H1 (cell line): ENCODE results near the gene KCTD7. TPM values are rescaled to one million over a fixed set of nuclear protein-coding genes. Genes with fewer than 3 reads are reported as not detected.

ENCODE experiments used
- CTCF ChIA-PET: fragments of 300-600 bp; sonication (Branson Sonifier 250); formaldehyde crosslinking; loops from one replicate; lab custom pipeline; 2021; ENCODE audit not compliant: partially characterized antibody; lab: Charles Lee
- POLR2A ChIA-PET: fragments of 300-600 bp; sonication (Branson Sonifier 250); formaldehyde crosslinking; loops from one replicate; lab custom pipeline; 2021; ENCODE audit warnings: inconsistent platforms; ENCODE audit not compliant: partially characterized antibody; lab: Charles Lee
- DNase-seq, 2 experiments: peaks; one replicate each; pipeline versions ENCODE4 v3.0.0 to v3.0.0-alpha.2; 2010 to 2022; ENCODE audit warnings: low spot score in 2 of 2, low read depth in 1 of 2, mixed read lengths in 1 of 2
- FAIRE-seq: peaks from 2 replicates; lab custom pipeline; 2011; peaks lifted over from hg19 to GRCh38; lab: Jason Lieb, UNC
- H2AFZ ChIP-seq: 2 replicates; pipeline ENCODE4 v1.8.1; 2012; ENCODE audit warnings: low read length, inconsistent platforms
- H2AK5ac ChIP-seq: 2 replicates; pipeline ENCODE4 v1.6.1; 2013; ENCODE audit warnings: low read depth, low read length
- H2BK120ac ChIP-seq: replicated peaks from 2 replicates; pipeline ENCODE3; 2013; ENCODE audit warnings: low read depth, low read length, inconsistent platforms
- H2BK12ac ChIP-seq: 2 replicates; pipeline ENCODE4 v1.6.1; 2013; ENCODE audit warnings: low read depth, low read length
- H2BK15ac ChIP-seq: 2 replicates; pipeline ENCODE4 v1.6.1; 2013; ENCODE audit warnings: low read length
- H2BK20ac ChIP-seq: 2 replicates; pipeline ENCODE4 v1.6.1; 2013; ENCODE audit warnings: low read length
- H2BK5ac ChIP-seq: 2 replicates; pipeline ENCODE4 v1.6.1; 2013; ENCODE audit warnings: low read depth, low read length
- H3K14ac ChIP-seq: 2 replicates; pipeline ENCODE4 v1.6.1; 2013; ENCODE audit warnings: inconsistent platforms; ENCODE audit not compliant: insufficient read length
- H3K18ac ChIP-seq: 2 replicates; pipeline ENCODE4 v1.6.1; 2013; ENCODE audit warnings: low read length; ENCODE audit errors: extremely low read depth
- H3K23ac ChIP-seq: 2 replicates; pipeline ENCODE4 v1.6.1; 2013; ENCODE audit warnings: inconsistent platforms; ENCODE audit not compliant: insufficient read length
- H3K23me2 ChIP-seq: 2 replicates; pipeline ENCODE4 v1.6.1; 2013; ENCODE audit warnings: low read depth, low read length
- H3K27ac ChIP-seq: 2 replicates; pipeline ENCODE4 v1.6.1; 2011; ENCODE audit warnings: low read depth, low read length, inconsistent platforms
- H3K27me3 ChIP-seq, 4 experiments: replicated peaks in 1 of 4; 1 replicate in 1 of 4; 2 replicates in 3 of 4; pipeline versions ENCODE4 v1.6.1 to v1.8.1; 2011 to 2013; ENCODE audit warnings: low read length in 3 of 4, mild to moderate bottlenecking in 3 of 4, inconsistent platforms in 2 of 4, mixed read lengths in 2 of 4, moderate library complexity in 1 of 4; ENCODE audit not compliant: control insufficient read depth in 3 of 4, insufficient read depth in 3 of 4; ENCODE audit errors: extremely low read depth in 1 of 4
- H3K36me3 ChIP-seq, 4 experiments: 2 replicates each; pipeline versions ENCODE4 v1.6.1 to v1.8.1; 2011 to 2013; ENCODE audit warnings: mild to moderate bottlenecking in 4 of 4, low read length in 3 of 4, moderate library complexity in 2 of 4, control low read depth in 1 of 4, inconsistent platforms in 1 of 4; ENCODE audit not compliant: insufficient read depth in 4 of 4, control insufficient read depth in 2 of 4
- H3K4ac ChIP-seq: replicated peaks from 2 replicates; pipeline ENCODE3; 2013; ENCODE audit warnings: low read length, low read depth, mixed read lengths, inconsistent platforms; ENCODE audit not compliant: insufficient read length
- H3K4me1 ChIP-seq, 4 experiments: replicated peaks in 1 of 4; 1 replicate in 1 of 4; 2 replicates in 3 of 4; pipeline versions ENCODE4 v1.6.1 to v1.8.1; 2011 to 2013; ENCODE audit warnings: low read length in 3 of 4, inconsistent platforms in 2 of 4, mixed read lengths in 1 of 4; ENCODE audit not compliant: insufficient read depth in 4 of 4, control insufficient read depth in 3 of 4
- H3K4me2 ChIP-seq, 2 experiments: 2 replicates each; pipeline versions ENCODE4 v1.6.1 to v1.8.1; 2011 to 2013; ENCODE audit warnings: low read depth in 2 of 2, low read length in 2 of 2, control low read depth in 1 of 2, inconsistent platforms in 1 of 2, mild to moderate bottlenecking in 1 of 2; ENCODE audit not compliant: insufficient read depth in 1 of 2
- H3K4me3 ChIP-seq, 4 experiments: fragments of 200-600, 300-600 bp in 1 of 4; sonication (generic), shearing (Covaris generic), sonication (Bioruptor Twin) in 1 of 4; 2 replicates each; pipeline versions ENCODE4 v1.5.1 to v1.8.1; 2011 to 2016; ENCODE audit warnings: low read length in 4 of 4, low read depth in 3 of 4, control low read depth in 2 of 4, inconsistent platforms in 2 of 4, mild to moderate bottlenecking in 2 of 4, mixed read lengths in 1 of 4, moderate library complexity in 1 of 4; ENCODE audit not compliant: insufficient read depth in 2 of 4; ENCODE audit errors: extremely low read depth in 1 of 4
- H3K56ac ChIP-seq: replicated peaks from 2 replicates; pipeline ENCODE3; 2013; ENCODE audit warnings: low read depth, mild to moderate bottlenecking, mixed read lengths, low read length, inconsistent platforms; ENCODE audit not compliant: insufficient read length
- H3K79me1 ChIP-seq: 2 replicates; pipeline ENCODE4 v1.6.1; 2013; ENCODE audit warnings: low read depth, low read length, control low read depth
- H3K79me2 ChIP-seq, 2 experiments: 2 replicates each; pipeline versions ENCODE4 v1.6.1 to v1.8.1; 2012 to 2013; ENCODE audit warnings: low read length in 2 of 2, mild to moderate bottlenecking in 2 of 2, inconsistent platforms in 1 of 2; ENCODE audit not compliant: insufficient read depth in 2 of 2, control insufficient read depth in 1 of 2
- H3K9ac ChIP-seq, 4 experiments: replicated peaks in 1 of 4; 1 replicate in 1 of 4; 2 replicates in 3 of 4; pipeline versions ENCODE4 v1.6.1 to v1.8.1; 2011 to 2013; ENCODE audit warnings: low read depth in 3 of 4, low read length in 3 of 4, control low read depth in 2 of 4, mild to moderate bottlenecking in 2 of 4, moderate library complexity in 2 of 4, inconsistent platforms in 1 of 4; ENCODE audit errors: extremely low read depth in 1 of 4
- H3K9me3 ChIP-seq, 2 experiments: 2 replicates each; pipeline versions ENCODE4 v1.6.1 to v1.8.1; 2012 to 2013; ENCODE audit warnings: mild to moderate bottlenecking in 2 of 2, moderate library complexity in 2 of 2, control low read depth in 1 of 2, inconsistent platforms in 1 of 2, low read depth in 1 of 2, low read length in 1 of 2, mixed read lengths in 1 of 2; ENCODE audit not compliant: insufficient read depth in 2 of 2
- H4K20me1 ChIP-seq, 2 experiments: replicated peaks in 1 of 2; 2 replicates each; pipeline versions ENCODE3 to v1.8.1; 2011 to 2013; ENCODE audit warnings: inconsistent platforms in 2 of 2, low read length in 2 of 2, mild to moderate bottlenecking in 1 of 2; ENCODE audit not compliant: insufficient read depth in 2 of 2, control insufficient read depth in 1 of 2
- H4K5ac ChIP-seq: 2 replicates; pipeline ENCODE4 v1.6.1; 2013; ENCODE audit warnings: low read length, low read depth, mixed read lengths, inconsistent platforms; ENCODE audit not compliant: insufficient read length
- H4K8ac ChIP-seq: 2 replicates; pipeline ENCODE4 v1.8.0; 2013; ENCODE audit warnings: mild to moderate bottlenecking, moderate library complexity, low read length, inconsistent platforms; ENCODE audit not compliant: insufficient read depth; ENCODE audit errors: extremely low read depth
- H4K91ac ChIP-seq: replicated peaks from 2 replicates; pipeline ENCODE3; 2013; ENCODE audit warnings: low read length, mixed read lengths, inconsistent platforms; ENCODE audit not compliant: insufficient read length
- SUZ12 ChIP-seq: fragments of 200-600 bp; sonication (generic); IDR thresholded peaks from 2 replicates; pipeline ENCODE4 v1.6.1; 2012; ENCODE audit warnings: mild to moderate bottlenecking, inconsistent platforms, low read length, moderate library complexity, mixed read lengths
- ZNF274 ChIP-seq: IDR thresholded peaks from 2 replicates; pipeline ENCODE4 v1.7.0; 2012; ENCODE audit warnings: low read length, borderline replicate concordance; ENCODE audit errors: extremely low read depth
- WGBS, 2 experiments: shearing (Covaris generic) in 1 of 2; methylation state at CpG; one replicate each; pipeline versions ENCODE4 v1.1.6 to v1.1.7; 2013 to 2015; ENCODE audit warnings: low lambda C conversion rate in 2 of 2, mixed read lengths in 2 of 2, inconsistent platforms in 1 of 2, low coverage in 1 of 2, missing lambda C conversion rate in 1 of 2; ENCODE audit not compliant: insufficient replicate concordance in 2 of 2, insufficient coverage in 1 of 2, insufficient read length in 1 of 2; ENCODE audit errors: extremely low coverage in 1 of 2, missing lambda C conversion rate in 1 of 2; 5-methylcytosine and 5-hydroxymethylcytosine counted together
- polyA plus RNA-seq, 7 experiments: library from polyadenylated mRNA; depleted of rRNA in 3 of 7; stranded (reverse) in 5 of 7; unstranded in 2 of 7; fragments of >200 nt in 5 of 7; fragments of 200-250 nt in 2 of 7; gene quantifications; 1 replicate in 5 of 7; 2 replicates in 1 of 7; 4 replicates in 1 of 7; pipeline versions ENCODE4 v1.2.1 to v1.2.3, GENCODE V29; 2011 to 2013; ENCODE audit warnings: missing spikeins in 2 of 7, mixed read lengths in 2 of 7
- total RNA-seq: library from RNA; stranded (reverse); fragmentation: NEBNext Ultra II Directional; extraction: Animal tissue kit (Norgen Biotek cat#: 25700); gene quantifications from 2 replicates; pipeline ENCODE4 v1.2.1, GENCODE V29; 2021

KCTD7 gene
- total and polyA plus RNA-seq, 2 of the 8 experiments (the other 6 are each of a cell fraction or from before 2014, with no cell fraction given) = 8.6 to 11.9 TPM

DNA sequence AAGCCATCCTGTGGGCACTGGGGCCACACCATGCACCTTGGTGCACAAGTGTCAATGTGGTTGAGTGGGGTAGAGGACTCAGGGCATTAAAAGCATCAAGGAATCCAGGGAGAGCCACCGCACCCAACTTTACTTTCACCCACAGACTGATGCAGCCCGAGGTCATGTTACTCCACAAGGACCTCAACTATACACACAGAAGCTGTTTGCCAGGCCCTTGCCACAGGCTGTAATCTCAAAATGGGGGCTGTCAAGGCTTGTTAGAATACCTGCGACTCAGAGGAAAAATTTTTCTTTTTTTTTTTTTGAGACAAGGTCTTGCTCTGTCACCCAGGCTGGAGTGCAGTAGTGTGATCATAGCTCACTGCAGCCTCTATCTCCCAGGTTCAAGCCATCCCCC is 26.5 kb upstream of the KCTD7 start:
- Histone ChIP-seq H2BK20ac (no peak overlapping the region), H2BK5ac (no peak overlapping the region), H3K9me3 (no peaks in the 10 kb centered on the region), H3K79me1 (no peaks in the 10 kb centered on the region), H3K23ac (no peak overlapping the region), H2BK12ac (no peak overlapping the region), H3K18ac (no peak overlapping the region), H3K4ac (no peak overlapping the region), H3K4me1 (no peaks in the 10 kb centered on the region), H3K79me2 (no peaks in the 10 kb centered on the region), H3K23me2 (no peaks in the 10 kb centered on the region), H3K4me3 (no peak overlapping the region), H3K56ac (no peak overlapping the region), H3K36me3 (no peaks in the 10 kb centered on the region), H4K5ac (no peak overlapping the region), H2BK120ac (no peak overlapping the region), H3K27me3 (no peaks in the 10 kb centered on the region), H3K4me2 (no peak overlapping the region), H3K27ac (no peak overlapping the region), H2AFZ (no peak overlapping the region), H2AK5ac (no peak overlapping the region), H3K9ac (no peak overlapping the region), H4K91ac (no peak overlapping the region), H4K20me1 (peaks cover 0 to 2% of the 10 kb centered on the region in 2 experiments), H2BK15ac (no peak overlapping the region), H3K14ac (no peak overlapping the region), H4K8ac (no peak overlapping the region)
- FAIRE-seq (no peak), DNase-seq (no peak)
- ChIA-PET POLR2A (no interaction called here), CTCF (no interaction called here)
- WGBS, 2 experiments = 93% methylated on average over 3 of the region's 3 CpGs; no CpG with 5 or more reads in 1 of the 2 experiments
- TF ChIP-seq SUZ12 (no peak), ZNF274 (no peak)
